SK-N-MC (cell line): ENCODE data around the gene TNFRSF21.

Source experiments
- DNase-seq: peaks from one replicate; pipeline ENCODE4 v3.0.0-alpha.2; 2011; ENCODE audit warnings: low read depth, low spot score
- H3K27ac ChIP-seq: fragments of 200-600 bp; sonication (generic); 2 replicates; pipeline ENCODE4 v1.5.1; 2016; ENCODE audit warnings: mixed run types
- H3K36me3 ChIP-seq: fragments of 200-600 bp; sonication (generic); 2 replicates; pipeline ENCODE4 v1.6.1; 2017; ENCODE audit warnings: antibody characterized with exemption, low read length, mixed read lengths; ENCODE audit not compliant: insufficient read depth
- H3K4me3 ChIP-seq: fragments of 200-600 bp; sonication (generic); 2 replicates; pipeline ENCODE4 v1.5.1; 2016
- H3K9ac ChIP-seq: fragments of 200-600 bp; sonication (generic); 2 replicates; pipeline ENCODE4 v1.8.0; 2017; ENCODE audit warnings: mixed run types, mixed read lengths; ENCODE audit not compliant: insufficient read length
- H3K9me3 ChIP-seq: fragments of 200-600 bp; sonication (generic); 2 replicates; pipeline ENCODE4 v1.6.1; 2017; ENCODE audit warnings: low read depth, mild to moderate bottlenecking, antibody characterized with exemption, low read length, moderate library complexity, mixed read lengths
- EZH2 ChIP-seq: fragments of 200-600 bp; sonication (generic); IDR thresholded peaks from one replicate; pipeline ENCODE4 v1.6.1; 2017; ENCODE audit warnings: antibody characterized with exemption
- FOXP2 ChIP-seq: optimal IDR thresholded peaks from 2 replicates; pipeline ENCODE3; 2011; ENCODE audit warnings: mild to moderate bottlenecking, moderate library complexity; ENCODE audit not compliant: insufficient read depth; ENCODE audit errors: extremely low read length, control extremely low read depth
- POLR2AphosphoS5 ChIP-seq: IDR thresholded peaks from 2 replicates; pipeline ENCODE4 v1.6.1; 2012; ENCODE audit warnings: mild to moderate bottlenecking, low read depth, low read length, borderline replicate concordance

Gene TNFRSF21

GRCh38 chr6:47195011-47195650 lies 114.6 kb downstream of the TNFRSF21 start:
- DNase-seq = no peak
- TF ChIP-seq POLR2AphosphoS5 (no peak), FOXP2 (no peak), EZH2 (no peak)
- Histone ChIP-seq H3K4me3 (no peak overlapping the region), H3K9me3 (no peaks in the 10 kb centered on the region), H3K9ac (no peak overlapping the region), H3K36me3 (no peaks in the 10 kb centered on the region), H3K27ac (no peak overlapping the region)

- Histone ChIP-seq H3K4me3 (no peak overlapping the region), H3K36me3 (no peaks in the 10 kb centered on the region), H3K27ac (no peak overlapping the region), H3K9me3 (no peaks in the 10 kb centered on the region), H3K9ac (no peak overlapping the region)
- DNase-seq = no peak
- TF ChIP-seq POLR2AphosphoS5 (no peak), FOXP2 (no peak), EZH2 (no peak)
Measured at GRCh38 chr6:47188588-47189021, 121.1 kb downstream of the TNFRSF21 start.

GRCh38 chr6:47187893-47188587 lies 121.7 kb downstream of the TNFRSF21 start:
- Histone ChIP-seq H3K9me3 (no peaks in the 10 kb centered on the region), H3K36me3 (no peaks in the 10 kb centered on the region), H3K9ac (no peak overlapping the region), H3K27ac (no peak overlapping the region), H3K4me3 (no peak overlapping the region)
- TF ChIP-seq EZH2 (no peak), POLR2AphosphoS5 (no peak), FOXP2 (no peak)
- no peak for DNase-seq

- no peaks in the 10 kb centered on the region for H3K9me3 ChIP-seq
- H3K4me3 ChIP-seq = no peak overlapping the region
- H3K27ac ChIP-seq = no peak overlapping the region
- DNase-seq = no peak
- no peak for TF ChIP-seq EZH2
- no peak for TF ChIP-seq POLR2AphosphoS5
- no peak for TF ChIP-seq FOXP2
- H3K36me3 ChIP-seq = no peaks in the 10 kb centered on the region
- no peak overlapping the region for H3K9ac ChIP-seq
Measured at GRCh38 chr6:47187113-47187512, 122.6 kb downstream of the TNFRSF21 start.

- TF ChIP-seq POLR2AphosphoS5 = no peak
- TF ChIP-seq EZH2 = no peak
- no peak for TF ChIP-seq FOXP2
- no peak overlapping the region for H3K4me3 ChIP-seq
- H3K9ac ChIP-seq = no peak overlapping the region
- H3K27ac ChIP-seq = no peak overlapping the region
- DNase-seq = no peak
- H3K36me3 ChIP-seq = no peaks in the 10 kb centered on the region
- H3K9me3 ChIP-seq = no peaks in the 10 kb centered on the region
Measured at GRCh38 chr6:47182291-47182957, 127.3 kb downstream of the TNFRSF21 start.

GRCh38 chr6:47181681-47182080 lies 128.0 kb downstream of the TNFRSF21 start:
- no peaks in the 10 kb centered on the region for H3K36me3 ChIP-seq
- TF ChIP-seq EZH2 (no peak), POLR2AphosphoS5 (no peak), FOXP2 (no peak)
- DNase-seq = no peak
- no peak overlapping the region for H3K4me3 ChIP-seq
- no peaks in the 10 kb centered on the region for H3K9me3 ChIP-seq
- H3K9ac ChIP-seq = no peak overlapping the region
- H3K27ac ChIP-seq = no peak overlapping the region
